HUES48 (cell line): ENCODE results near the gene HSPA1L.
"Not testable (repeated sequence)": the region's sequence is repeated elsewhere in the genome, so short reads cannot be mapped to it uniquely, and the experiment has no call there.

Experiments used
- H3K27ac ChIP-seq: one replicate; pipeline ENCODE4 v1.7.0; 2013; ENCODE audit warnings: low read depth, low read length, inconsistent platforms
- H3K27me3 ChIP-seq: 2 replicates; pipeline ENCODE4 v1.6.1; 2013; ENCODE audit warnings: mild to moderate bottlenecking, low read length; ENCODE audit not compliant: control insufficient read depth, insufficient read depth
- H3K36me3 ChIP-seq: 2 replicates; pipeline ENCODE4 v1.6.1; 2013; ENCODE audit warnings: low read length; ENCODE audit not compliant: control insufficient read depth, insufficient read depth
- H3K4me1 ChIP-seq: 2 replicates; pipeline ENCODE4 v1.6.1; 2013; ENCODE audit warnings: mild to moderate bottlenecking, low read length; ENCODE audit not compliant: control insufficient read depth, insufficient read depth
- H3K4me3 ChIP-seq: 2 replicates; pipeline ENCODE4 v1.5.1; 2013; ENCODE audit warnings: mild to moderate bottlenecking, low read depth, low read length
- H3K9ac ChIP-seq: 2 replicates; pipeline ENCODE4 v1.6.1; 2013; ENCODE audit warnings: mild to moderate bottlenecking, low read depth, low read length, moderate library complexity
- H3K9me3 ChIP-seq: 2 replicates; pipeline ENCODE4 v1.6.1; 2013; ENCODE audit warnings: low read length; ENCODE audit not compliant: control insufficient read depth, insufficient read depth

The HSPA1L gene

GRCh38 chr6:31808599-31808998, 6.5 kb downstream of the HSPA1L start:
- H3K27me3 ChIP-seq, H3K4me1 ChIP-seq, H3K36me3 ChIP-seq, H3K9ac ChIP-seq, H3K4me3 ChIP-seq, H3K9me3 ChIP-seq, H3K27ac ChIP-seq: not testable (repeated sequence)

GRCh38 chr6:31806470-31807272, 8.4 kb downstream of the HSPA1L start, which contains the start of gene LSM2:
LSM2 (minus strand) TSS chr6:31806966; CDS start chr6:31806757, 209 bp downstream.
- Histone ChIP-seq H3K4me3 (peak within 1 kb of the TSS; percentile 95), H3K9ac (peak within 1 kb of the TSS; percentile 95), H3K36me3 (peaks cover 19% of the 10 kb centered on the region), H3K9me3 (no peaks in the 10 kb centered on the region), H3K4me1 (no peaks in the 10 kb centered on the region; the same call in 1 of the 2 replicates), H3K27ac (peak within 1 kb of the TSS; percentile 97), H3K27me3 (no peaks in the 10 kb centered on the region)

GRCh38 chr6:31805939-31806469, 9.1 kb downstream of the HSPA1L start:
- H3K27ac ChIP-seq = peak overlapping the region; percentile 97
- peak overlapping the region; percentile 95 for H3K4me3 ChIP-seq
- H3K27me3 ChIP-seq = no peaks in the 10 kb centered on the region
- H3K9me3 ChIP-seq = no peaks in the 10 kb centered on the region
- no peaks in the 10 kb centered on the region; the same call in 1 of the 2 replicates for H3K4me1 ChIP-seq
- peaks cover 25% of the 10 kb centered on the region for H3K36me3 ChIP-seq
- peak overlapping the region; percentile 95 for H3K9ac ChIP-seq

GRCh38 chr6:31801031-31801927, 13.8 kb downstream of the HSPA1L start:
- H3K4me1 ChIP-seq, H3K9me3 ChIP-seq, H3K27me3 ChIP-seq, H3K9ac ChIP-seq, H3K27ac ChIP-seq, H3K4me3 ChIP-seq: not testable (repeated sequence)
- peaks cover 43% of the 10 kb centered on the region for H3K36me3 ChIP-seq

GRCh38 chr6:31799781-31800180, 15.3 kb downstream of the HSPA1L start:
- Histone ChIP-seq H3K4me3 (no peak overlapping the region), H3K27ac (no peak overlapping the region), H3K4me1 (no peaks in the 10 kb centered on the region), H3K36me3 (peaks cover 43% of the 10 kb centered on the region), H3K9me3 (no peaks in the 10 kb centered on the region), H3K9ac (no peak overlapping the region), H3K27me3 (no peaks in the 10 kb centered on the region)

- no peak overlapping the region for H3K9ac ChIP-seq
- no peaks in the 10 kb centered on the region for H3K27me3 ChIP-seq
- H3K27ac ChIP-seq = no peak overlapping the region
- H3K36me3 ChIP-seq = peaks cover 36% of the 10 kb centered on the region
- no peak overlapping the region for H3K4me3 ChIP-seq
- no peaks in the 10 kb centered on the region for H3K9me3 ChIP-seq
- peaks cover 6% of the 10 kb centered on the region; the same call in 1 of the 2 replicates for H3K4me1 ChIP-seq
Measured at GRCh38 chr6:31797588-31797987, 17.5 kb downstream of the HSPA1L start.

- Histone ChIP-seq H3K4me1 (peaks cover 6% of the 10 kb centered on the region; the same call in 1 of the 2 replicates), H3K9me3 (no peaks in the 10 kb centered on the region), H3K9ac (no peak overlapping the region), H3K4me3 (no peak overlapping the region), H3K36me3 (peaks cover 42% of the 10 kb centered on the region), H3K27ac (no peak overlapping the region), H3K27me3 (no peaks in the 10 kb centered on the region)
Measured at GRCh38 chr6:31796993-31797385, 18.1 kb downstream of the HSPA1L start.

- H3K4me3 ChIP-seq = peak within 1 kb of the TSS; percentile 95
- peaks cover 6% of the 10 kb centered on the region; the same call in 1 of the 2 replicates for H3K4me1 ChIP-seq
- peak within 1 kb of the TSS; percentile 95 for H3K27ac ChIP-seq
- H3K9me3 ChIP-seq = no peaks in the 10 kb centered on the region
- H3K9ac ChIP-seq = peak within 1 kb of the TSS; percentile 97
- peaks cover 39% of the 10 kb centered on the region for H3K36me3 ChIP-seq
- no peaks in the 10 kb centered on the region for H3K27me3 ChIP-seq
Measured at GRCh38 chr6:31795616-31796298, 19.3 kb downstream of the HSPA1L start, which contains the start of gene VARS1. VARS1 (minus strand) TSS chr6:31795752; CDS start chr6:31795217, 535 bp downstream.

- Histone ChIP-seq H3K4me1 (peaks cover 6% of the 10 kb centered on the region; the same call in 1 of the 2 replicates), H3K4me3 (peak overlapping the region; percentile 95), H3K36me3 (peaks cover 45% of the 10 kb centered on the region), H3K9ac (peak overlapping the region; percentile 97), H3K27ac (peak overlapping the region; percentile 95), H3K27me3 (no peaks in the 10 kb centered on the region), H3K9me3 (no peaks in the 10 kb centered on the region)
Measured at GRCh38 chr6:31794866-31795615, 20.0 kb downstream of the HSPA1L start.
